HG03457 (cell line): ENCODE measurements around the gene ZNF536.
"Not testable (repeated sequence)": the region's sequence is repeated elsewhere in the genome, so short reads cannot be mapped to it uniquely, and the experiment has no call there.

Source experiments
- ATAC-seq: cut with Tn5 transposase; IDR thresholded peaks from one replicate; pipeline ENCODE4 v1.9.1; 2021; ENCODE audit warnings: moderate number of reproducible peaks; ENCODE audit not compliant: unreplicated experiment

The ZNF536 gene

GRCh38 chr19:30471441-30471840 is 99.3 kb downstream of the ZNF536 start:
- no peak for ATAC-seq

- no peak for ATAC-seq
Observed at GRCh38 chr19:30473334-30473867, 101.2 kb downstream of the ZNF536 start.

- ATAC-seq: no peak
Observed at GRCh38 chr19:30476997-30477396, 104.8 kb downstream of the ZNF536 start.

- no peak for ATAC-seq
Observed at GRCh38 chr19:30479231-30479630, 107.0 kb downstream of the ZNF536 start.

- no peak for ATAC-seq
Observed at GRCh38 chr19:30480097-30480496, 107.9 kb downstream of the ZNF536 start.

- ATAC-seq: no peak
Observed at GRCh38 chr19:30481063-30481462, 108.9 kb downstream of the ZNF536 start.

GRCh38 chr19:30481823-30482222 is 109.6 kb downstream of the ZNF536 start:
- ATAC-seq: no peak

GRCh38 chr19:30482956-30483355 is 110.8 kb downstream of the ZNF536 start:
- ATAC-seq: no peak

- not testable (repeated sequence) for ATAC-seq
Observed at GRCh38 chr19:30486250-30486649, 114.1 kb downstream of the ZNF536 start.

GRCh38 chr19:30487178-30487577 is 115.0 kb downstream of the ZNF536 start:
- ATAC-seq: no peak

- ATAC-seq: no peak
Observed at GRCh38 chr19:30488191-30488590, 116.0 kb downstream of the ZNF536 start.

GRCh38 chr19:30490760-30491159 is 118.6 kb downstream of the ZNF536 start:
- no peak for ATAC-seq

GRCh38 chr19:30492586-30493270 is 120.5 kb downstream of the ZNF536 start:
- ATAC-seq: no peak

- ATAC-seq: no peak
Observed at GRCh38 chr19:30497034-30497433, 124.8 kb downstream of the ZNF536 start.

GRCh38 chr19:30498085-30498484 is 125.9 kb downstream of the ZNF536 start:
- not testable (repeated sequence) for ATAC-seq

- ATAC-seq: no peak
Observed at GRCh38 chr19:30498707-30499106, 126.5 kb downstream of the ZNF536 start.

GRCh38 chr19:30504272-30504671 is 132.1 kb downstream of the ZNF536 start:
- no peak for ATAC-seq

- ATAC-seq: no peak
Observed at GRCh38 chr19:30512176-30513081, 140.2 kb downstream of the ZNF536 start.

- ATAC-seq: no peak
Observed at GRCh38 chr19:30513082-30513411, 140.9 kb downstream of the ZNF536 start.

- ATAC-seq: no peak
Observed at GRCh38 chr19:30516111-30516510, 143.9 kb downstream of the ZNF536 start.

GRCh38 chr19:30516531-30516930 is 144.3 kb downstream of the ZNF536 start:
- ATAC-seq: no peak
